ENCODE results near the gene HDAC6.
A peak's percentile ranks its signal among the peaks of the same experiment; 100 is the strongest.
"Not testable (repeated sequence)": the region's sequence is repeated elsewhere in the genome, so short reads cannot be mapped to it uniquely, and the experiment has no call there.

The HDAC6 gene

GRCh38 chrX:48790477-48790876 is 11.4 kb upstream of the HDAC6 start:
- no peak for DNase-seq

GRCh38 chrX:48791063-48791820 is 10.6 kb upstream of the HDAC6 start:
- DNase-seq = no peak

GRCh38 chrX:48792219-48792618 is 9.6 kb upstream of the HDAC6 start:
- DNase-seq = no peak

- DNase-seq = no peak
Measured at GRCh38 chrX:48793935-48794334, 7.9 kb upstream of the HDAC6 start.

GRCh38 chrX:48794340-48794910 is 7.4 kb upstream of the HDAC6 start:
- DNase-seq = no peak

GRCh38 chrX:48794911-48795515 is 6.9 kb upstream of the HDAC6 start:
- DNase-seq = no peak

- DNase-seq = no peak
Measured at GRCh38 chrX:48798318-48798717, 3.5 kb upstream of the HDAC6 start.

GRCh38 chrX:48800574-48801279 is 1.1 kb upstream of the HDAC6 start:
- DNase-seq = no peak

- DNase-seq = peak; percentile 78
Measured at GRCh38 chrX:48802089-48802904, 430 bp downstream of the HDAC6 start.

- DNase-seq = no peak
Measured at GRCh38 chrX:48802905-48803200, 986 bp downstream of the HDAC6 start.

GRCh38 chrX:48806081-48806480 is 4.2 kb downstream of the HDAC6 start:
- DNase-seq = no peak

GRCh38 chrX:48813644-48814043 is 11.8 kb downstream of the HDAC6 start:
- DNase-seq = no peak

- no peak for DNase-seq
Measured at GRCh38 chrX:48814722-48815121, 12.9 kb downstream of the HDAC6 start.

GRCh38 chrX:48815266-48815665 is 13.4 kb downstream of the HDAC6 start:
- DNase-seq = no peak

GRCh38 chrX:48816014-48816810 is 14.3 kb downstream of the HDAC6 start:
- DNase-seq = no peak

- no peak for DNase-seq
Measured at GRCh38 chrX:48818098-48818497, 16.2 kb downstream of the HDAC6 start.

- no peak for DNase-seq
Measured at GRCh38 chrX:48818866-48819265, 17.0 kb downstream of the HDAC6 start.

GRCh38 chrX:48819394-48819793 is 17.5 kb downstream of the HDAC6 start:
- not testable (repeated sequence) for DNase-seq

GRCh38 chrX:48823053-48823452 is 21.2 kb downstream of the HDAC6 start:
- DNase-seq = no peak

GRCh38 chrX:48824066-48824465 is 22.2 kb downstream of the HDAC6 start:
- no peak for DNase-seq

GRCh38 chrX:48826135-48826875 is 24.4 kb downstream of the HDAC6 start, which contains the start of gene ERAS:
TSS of gene ERAS (plus strand) at chrX:48826513. CDS start at chrX:48829124, 2,611 bp downstream.
- no peak for DNase-seq

Data from NCI-H748 treated with DMSO at 0.1 percent for 48 hours (cell line).